Measurements from ENCODE around the gene FES.

FES gene

GRCh38 chr15:90939756-90940155 lies 55.5 kb downstream of the FES start:
- no peaks in the 10 kb centered on the region for H3K27me3 ChIP-seq (replicated peaks; ENCODE audit: control insufficient read depth, insufficient read depth, low read length, poor library complexity, severe bottlenecking)
- no peak for DNase-seq
- no peak overlapping the region for H3K27ac ChIP-seq (ENCODE audit: insufficient read depth, low read length, poor library complexity, severe bottlenecking)
- peaks cover 59% of the 10 kb centered on the region for H3K36me3 ChIP-seq (ENCODE audit: control insufficient read depth, insufficient read depth, low read length)
- H3K4me3 ChIP-seq (ENCODE audit: insufficient read depth, low read depth, low read length, poor library complexity, severe bottlenecking) = no peak overlapping the region
- H3K9me3 ChIP-seq (ENCODE audit: control insufficient read depth, low read length) = no peaks in the 10 kb centered on the region
- H3K4me1 ChIP-seq (ENCODE audit: control insufficient read depth, insufficient read depth, low read length, poor library complexity, severe bottlenecking) = peaks cover 11% of the 10 kb centered on the region

GRCh38 chr15:90941038-90941437 lies 56.7 kb downstream of the FES start:
- DNase-seq = no peak
- peaks cover 3% of the 10 kb centered on the region for H3K4me1 ChIP-seq (ENCODE audit: control insufficient read depth, insufficient read depth, low read length, poor library complexity, severe bottlenecking)
- peaks cover 64% of the 10 kb centered on the region for H3K36me3 ChIP-seq (ENCODE audit: control insufficient read depth, insufficient read depth, low read length)
- no peaks in the 10 kb centered on the region for H3K27me3 ChIP-seq (replicated peaks; ENCODE audit: control insufficient read depth, insufficient read depth, low read length, poor library complexity, severe bottlenecking)
- H3K9me3 ChIP-seq (ENCODE audit: control insufficient read depth, low read length) = no peaks in the 10 kb centered on the region
- H3K27ac ChIP-seq (ENCODE audit: insufficient read depth, low read length, poor library complexity, severe bottlenecking) = no peak overlapping the region
- H3K4me3 ChIP-seq (ENCODE audit: insufficient read depth, low read depth, low read length, poor library complexity, severe bottlenecking) = no peak overlapping the region

DNA sequence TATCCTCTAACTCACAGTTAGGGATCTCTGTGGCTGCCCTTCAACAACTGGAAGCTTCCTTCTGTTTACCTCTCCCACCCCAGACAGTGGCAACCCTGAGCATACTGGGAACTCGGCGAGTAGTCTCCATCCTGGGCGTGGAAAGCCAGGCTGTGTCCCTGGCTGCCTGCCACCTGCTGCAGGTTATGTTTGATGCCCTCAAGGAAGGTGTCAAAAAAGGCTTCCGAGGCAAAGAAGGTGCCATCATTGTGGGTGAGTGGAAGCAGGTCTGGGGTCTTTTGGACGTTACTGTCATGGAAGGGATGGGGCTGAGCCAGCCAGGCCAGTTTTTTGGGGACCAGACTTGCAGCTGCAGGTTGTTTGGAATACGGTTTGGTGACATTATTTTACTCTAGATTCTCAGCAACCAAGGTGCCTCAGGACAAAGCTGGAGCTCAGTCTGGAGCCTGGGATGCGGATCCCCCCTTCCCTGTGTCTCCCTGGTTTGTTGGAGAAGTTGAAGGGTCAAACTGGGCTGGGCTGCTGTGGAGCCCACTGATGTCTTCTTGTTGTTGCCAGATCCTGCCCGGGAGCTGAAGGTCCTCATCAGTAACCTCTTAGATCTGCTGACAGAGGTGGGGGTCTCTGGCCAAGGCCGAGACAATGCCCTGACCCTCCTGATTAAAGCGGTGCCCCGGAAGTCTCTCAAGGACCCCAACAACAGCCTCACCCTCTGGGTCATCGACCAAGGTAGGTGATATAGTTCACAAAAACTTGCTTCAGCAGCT lies 58.2 kb downstream of the FES start:
- Histone ChIP-seq H3K9me3 (ENCODE audit: control insufficient read depth, low read length) (no peaks in the 10 kb centered on the region), H3K27me3 (replicated peaks; ENCODE audit: control insufficient read depth, insufficient read depth, low read length, poor library complexity, severe bottlenecking) (no peaks in the 10 kb centered on the region), H3K36me3 (ENCODE audit: control insufficient read depth, insufficient read depth, low read length) (peaks cover 79% of the 10 kb centered on the region), H3K27ac (ENCODE audit: insufficient read depth, low read length, poor library complexity, severe bottlenecking) (no peak overlapping the region), H3K4me3 (ENCODE audit: insufficient read depth, low read depth, low read length, poor library complexity, severe bottlenecking) (no peak overlapping the region), H3K4me1 (ENCODE audit: control insufficient read depth, insufficient read depth, low read length, poor library complexity, severe bottlenecking) (no peaks in the 10 kb centered on the region)
- DNase-seq = no peak

DNA sequence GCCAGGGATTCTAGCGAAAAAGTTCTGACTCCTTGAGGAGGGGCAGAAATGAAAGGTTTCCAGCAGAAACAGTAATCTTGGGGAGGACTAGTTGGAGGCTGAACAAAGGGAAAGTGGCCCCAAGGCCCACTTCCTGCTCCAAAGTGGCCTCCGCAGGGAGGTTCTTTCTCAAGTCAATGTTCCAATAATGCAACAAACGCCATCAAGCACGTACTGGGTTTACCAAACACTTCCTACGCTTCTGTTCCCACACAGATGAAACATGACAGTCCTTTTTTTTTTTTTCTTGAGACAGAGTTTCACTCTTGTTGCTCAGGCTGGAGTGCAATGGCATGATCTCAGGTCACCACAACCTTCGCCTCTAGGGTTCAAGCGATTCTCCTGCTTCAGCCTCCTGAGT lies 60.8 kb downstream of the FES start:
- Histone ChIP-seq H3K27ac (ENCODE audit: insufficient read depth, low read length, poor library complexity, severe bottlenecking) (no peak overlapping the region), H3K36me3 (ENCODE audit: control insufficient read depth, insufficient read depth, low read length) (peaks cover 88% of the 10 kb centered on the region), H3K27me3 (replicated peaks; ENCODE audit: control insufficient read depth, insufficient read depth, low read length, poor library complexity, severe bottlenecking) (no peaks in the 10 kb centered on the region), H3K4me1 (ENCODE audit: control insufficient read depth, insufficient read depth, low read length, poor library complexity, severe bottlenecking) (no peaks in the 10 kb centered on the region), H3K4me3 (ENCODE audit: insufficient read depth, low read depth, low read length, poor library complexity, severe bottlenecking) (no peak overlapping the region), H3K9me3 (ENCODE audit: control insufficient read depth, low read length) (no peaks in the 10 kb centered on the region)
- no peak for DNase-seq
